GM13977 (cell line): ENCODE data around the gene LGSN.
A peak's percentile ranks its signal among the peaks of the same experiment; 100 is the strongest.

Experiments used
- DNase-seq: peaks from one replicate; pipeline ENCODE4 v3.0.0; 2012; ENCODE audit warnings: low spot score
- CTCF ChIP-seq: IDR thresholded peaks from 2 replicates; pipeline ENCODE4 v1.5.1; 2012; ENCODE audit warnings: mild to moderate bottlenecking, control low read depth; ENCODE audit not compliant: insufficient read depth; ENCODE audit errors: extremely low read depth, missing control alignments
- in situ Hi-C: fragments of 300-500 bp; cut with MboI; formaldehyde crosslinking; loops from one replicate; pipeline ENCODE4 v1.12.0; 2022; ENCODE audit warnings: low sequenced_read_pairs, low pct_unique_long_range_greater_than_20kb, mixed read lengths, inconsistent platforms; ENCODE audit not compliant: unreplicated experiment

The LGSN gene

GRCh38 chr6:63269470-63269869, 50.3 kb downstream of the LGSN start:
- peak; percentile 19 for TF ChIP-seq CTCF
- in situ Hi-C loops, result loop anchor here (25.0 kb wide), 1 partner anchor 207 kb away; no protein-coding TSS in a partner anchor
- peak; percentile 25 for DNase-seq

DNA sequence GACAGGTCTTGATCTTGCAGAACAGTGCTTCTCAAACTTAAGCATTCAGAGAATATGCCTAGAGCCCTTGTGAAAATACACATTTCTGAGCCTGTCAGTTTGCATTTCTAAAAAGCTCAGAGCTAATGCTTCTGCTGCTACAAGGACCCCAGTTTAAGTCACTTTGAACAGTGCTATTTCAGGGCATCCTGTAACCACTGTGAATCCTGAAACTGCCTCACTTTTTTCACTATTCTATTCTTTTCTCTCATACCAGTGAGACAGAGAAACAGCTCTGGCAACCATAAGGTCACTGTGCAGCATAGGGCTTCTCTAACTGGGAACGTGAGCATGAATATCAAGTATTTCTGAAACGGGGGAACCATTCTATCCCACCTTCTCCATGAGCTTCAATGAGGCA, 51.2 kb downstream of the LGSN start:
- TF ChIP-seq CTCF, result no peak
- in situ Hi-C loops, result loop anchor here (25.0 kb wide), 1 partner anchor 206 kb away; no protein-coding TSS in a partner anchor
- DNase-seq, result no peak

GRCh38 chr6:63267828-63268227, 52.0 kb downstream of the LGSN start:
- DNase-seq, result no peak
- in situ Hi-C loops, result loop anchor here (25.0 kb wide), 1 partner anchor 206 kb away; no protein-coding TSS in a partner anchor

GRCh38 chr6:63267046-63267445, 52.7 kb downstream of the LGSN start:
- DNase-seq, result no peak
- TF ChIP-seq CTCF, result no peak
- in situ Hi-C loops, result loop anchor here (25.0 kb wide), 1 partner anchor 205 kb away; no protein-coding TSS in a partner anchor

More at GRCh38 chr6:63267828-63268227, 52.0 kb downstream of the LGSN start:
- TF ChIP-seq CTCF, result no peak

DNA sequence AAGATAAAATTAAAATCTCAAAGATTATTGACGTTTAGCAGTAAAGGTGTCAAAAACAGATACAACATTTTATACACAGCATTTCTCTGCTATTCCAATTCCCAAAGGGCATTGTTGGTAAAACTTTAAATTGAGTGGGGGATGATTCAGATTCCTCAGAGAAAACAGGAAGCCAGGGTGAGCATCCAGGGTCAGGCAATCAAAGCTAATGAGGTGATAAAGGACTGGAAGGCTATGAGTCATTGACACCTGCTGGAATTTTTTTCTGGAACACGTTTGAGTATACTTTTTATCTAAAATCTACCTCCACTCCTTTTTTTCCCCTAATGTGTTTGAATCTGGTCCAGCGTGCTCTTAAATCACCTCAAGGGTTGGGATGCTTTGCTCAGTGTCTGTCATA, 56.3 kb downstream of the LGSN start:
- DNase-seq, result no peak
- TF ChIP-seq CTCF, result no peak
- in situ Hi-C loops, result loop anchor here (25.0 kb wide), 1 partner anchor 201 kb away; no protein-coding TSS in a partner anchor

GRCh38 chr6:63261820-63262219, 58.0 kb downstream of the LGSN start:
- TF ChIP-seq CTCF, result no peak
- no peak for DNase-seq
- in situ Hi-C loops, result loop anchor here (25.0 kb wide), 1 partner anchor 200 kb away; no protein-coding TSS in a partner anchor
